ENCODE data around the gene NR2F2.

Gene NR2F2

DNA sequence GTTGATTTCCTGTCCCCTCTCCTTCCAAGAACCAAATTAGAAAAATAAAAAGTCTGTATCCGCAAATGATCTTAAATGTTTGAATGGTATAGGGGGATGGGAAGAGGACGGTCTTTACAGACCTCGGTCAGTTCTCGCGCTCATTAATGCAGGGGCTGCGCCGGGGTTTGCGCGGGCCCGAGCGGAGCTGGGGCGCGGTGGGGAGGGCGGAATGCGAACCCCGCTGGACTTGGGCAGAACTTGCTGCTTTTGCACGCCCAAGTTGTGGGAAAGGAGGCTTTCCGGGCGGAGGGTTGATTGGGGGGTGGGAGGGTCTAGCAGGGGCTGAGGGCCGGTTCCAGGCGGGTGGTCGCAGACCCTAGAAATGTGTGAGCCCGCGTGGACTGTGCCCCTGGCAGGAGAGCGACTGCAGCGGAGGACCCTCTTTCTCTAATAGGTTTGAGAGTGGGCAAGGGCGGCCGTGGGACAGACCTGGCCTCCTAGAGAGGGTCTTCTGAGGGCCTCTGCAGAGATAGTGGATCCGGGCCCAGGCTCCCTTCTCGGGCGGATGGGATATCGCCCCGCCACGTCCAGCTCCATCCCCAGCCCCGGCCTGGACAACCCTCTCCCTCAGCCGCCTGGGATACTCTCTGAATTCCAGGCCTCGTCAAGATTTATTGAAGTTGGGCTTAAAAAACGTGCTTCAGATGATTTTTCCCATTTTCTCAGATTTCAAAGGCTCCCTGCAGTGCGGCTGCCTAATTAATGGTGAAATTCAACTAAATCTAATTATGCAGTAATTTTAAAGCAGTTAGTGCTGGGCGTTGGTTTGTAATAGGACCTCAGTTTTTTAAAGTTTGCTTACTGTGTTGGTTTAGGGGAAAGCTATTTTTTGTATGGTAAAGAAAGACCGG is 11.3 kb downstream of the NR2F2 start:
- no peak for DNase-seq (ENCODE audit: extremely low read depth in 1 of 2, low read depth in 1 of 2)

DNA sequence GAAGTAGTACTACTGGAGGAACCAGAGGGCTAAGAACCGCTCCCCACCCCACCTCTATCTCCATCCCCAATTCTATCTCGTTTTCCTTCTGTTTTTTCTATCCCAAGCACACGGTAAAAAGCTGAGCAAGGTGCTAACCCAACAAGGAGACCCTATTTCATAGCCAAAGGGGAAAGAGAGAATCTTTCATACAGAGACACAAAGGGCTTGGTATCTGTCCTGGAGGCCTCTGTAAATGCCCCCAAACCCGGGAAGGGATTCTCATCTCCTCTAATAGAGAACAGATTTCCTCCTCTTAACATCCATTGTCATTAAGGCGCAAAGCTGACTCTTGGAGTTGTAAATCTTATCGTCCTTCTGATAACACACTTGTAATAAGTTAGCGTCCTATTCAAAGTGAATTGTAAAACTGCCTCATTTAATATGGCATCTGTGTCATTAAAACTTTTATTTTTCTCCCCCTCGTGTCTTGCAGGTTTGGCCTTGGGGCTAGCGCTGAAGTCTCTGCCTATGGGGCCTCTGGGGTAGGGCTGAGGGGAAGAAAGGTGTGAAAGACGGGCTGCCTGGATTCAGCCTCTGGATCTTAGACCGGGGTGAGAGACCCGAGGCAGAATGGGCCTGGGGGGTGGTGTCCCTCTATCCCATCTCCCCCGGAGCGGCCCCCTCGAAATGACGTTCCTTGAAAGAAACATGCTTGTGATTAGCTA is 12.1 kb downstream of the NR2F2 start:
- DNase-seq (ENCODE audit: extremely low read depth in 1 of 2, low read depth in 1 of 2), result no peak

DNA sequence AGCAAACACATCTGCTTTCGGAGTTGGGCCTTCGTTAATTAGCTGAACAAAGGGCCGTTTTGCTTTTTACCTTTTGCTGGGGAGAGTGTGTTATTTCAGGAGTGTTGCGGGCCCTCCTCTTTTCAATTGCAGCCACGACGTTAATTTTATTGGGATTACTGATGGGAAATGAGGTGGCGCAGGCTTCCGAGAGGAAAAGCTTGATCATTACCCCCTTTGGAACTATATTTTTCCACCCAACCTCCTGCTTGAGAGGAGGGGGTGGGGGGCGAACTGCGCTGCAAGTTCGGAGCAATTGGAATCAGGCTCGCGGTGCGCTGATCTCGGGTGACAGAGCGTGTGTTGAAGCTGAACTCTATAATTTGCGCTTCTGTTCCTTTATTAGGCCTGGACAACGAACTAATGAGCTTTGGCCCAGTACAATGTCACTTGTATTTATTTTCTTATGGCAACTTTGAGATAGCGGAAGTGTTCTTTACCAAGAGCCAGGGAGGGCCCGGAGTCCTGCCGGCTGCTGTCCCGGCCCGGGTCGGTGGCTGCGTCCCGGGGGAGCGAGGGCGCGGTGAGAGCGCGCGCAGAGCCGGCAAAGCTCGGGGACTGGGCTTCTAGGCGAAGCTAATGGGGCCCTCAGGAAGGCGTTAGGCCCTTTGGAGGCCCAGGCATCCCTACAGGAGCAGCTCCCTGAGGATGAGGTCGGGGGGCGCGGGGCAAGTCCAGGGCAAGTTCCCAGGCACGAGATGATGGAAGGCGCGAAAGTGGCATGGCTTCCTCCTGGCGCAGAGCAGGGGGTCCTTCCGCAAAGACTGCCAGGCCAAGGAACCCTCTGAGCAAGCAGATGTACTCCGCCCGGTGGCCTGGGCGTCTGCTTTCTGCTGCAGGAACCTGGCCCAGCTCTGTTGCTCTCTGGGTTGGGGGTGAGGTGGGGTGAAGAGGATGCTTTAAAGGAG is 12.9 kb downstream of the NR2F2 start:
- no peak for DNase-seq (ENCODE audit: extremely low read depth in 1 of 2, low read depth in 1 of 2)

DNA sequence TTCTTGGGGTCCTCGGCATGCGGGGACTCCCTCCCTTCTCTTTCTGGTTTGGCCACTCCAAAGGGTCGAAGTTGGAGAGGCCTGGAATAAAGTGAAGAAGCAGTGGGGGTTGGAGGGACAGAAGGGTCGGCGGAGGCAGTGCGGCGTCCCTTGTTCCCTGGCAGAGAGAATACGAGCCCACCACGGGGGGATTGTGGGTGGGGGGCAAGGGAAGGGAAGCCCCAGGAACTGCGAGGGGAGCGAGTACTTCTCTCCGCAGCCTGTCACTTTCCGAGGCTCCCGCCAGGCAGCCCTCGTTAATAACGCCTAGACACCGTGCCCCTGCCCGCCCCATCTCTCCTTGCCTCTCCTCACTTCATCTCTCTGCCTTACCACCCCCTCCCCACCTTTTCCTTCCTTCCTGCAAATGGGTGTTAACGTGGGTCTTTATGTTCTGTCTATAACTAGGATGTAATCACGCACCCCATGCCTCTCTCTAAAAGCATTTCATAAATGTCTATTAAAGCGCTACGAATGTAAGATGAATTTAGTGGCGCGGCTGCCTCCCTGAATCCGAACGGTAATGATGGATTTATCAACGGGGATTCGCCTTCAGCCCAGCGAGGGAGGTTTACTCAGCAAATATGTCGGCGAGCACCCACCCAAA is 13.7 kb downstream of the NR2F2 start:
- DNase-seq (ENCODE audit: extremely low read depth in 1 of 2, low read depth in 1 of 2), result no peak

DNA sequence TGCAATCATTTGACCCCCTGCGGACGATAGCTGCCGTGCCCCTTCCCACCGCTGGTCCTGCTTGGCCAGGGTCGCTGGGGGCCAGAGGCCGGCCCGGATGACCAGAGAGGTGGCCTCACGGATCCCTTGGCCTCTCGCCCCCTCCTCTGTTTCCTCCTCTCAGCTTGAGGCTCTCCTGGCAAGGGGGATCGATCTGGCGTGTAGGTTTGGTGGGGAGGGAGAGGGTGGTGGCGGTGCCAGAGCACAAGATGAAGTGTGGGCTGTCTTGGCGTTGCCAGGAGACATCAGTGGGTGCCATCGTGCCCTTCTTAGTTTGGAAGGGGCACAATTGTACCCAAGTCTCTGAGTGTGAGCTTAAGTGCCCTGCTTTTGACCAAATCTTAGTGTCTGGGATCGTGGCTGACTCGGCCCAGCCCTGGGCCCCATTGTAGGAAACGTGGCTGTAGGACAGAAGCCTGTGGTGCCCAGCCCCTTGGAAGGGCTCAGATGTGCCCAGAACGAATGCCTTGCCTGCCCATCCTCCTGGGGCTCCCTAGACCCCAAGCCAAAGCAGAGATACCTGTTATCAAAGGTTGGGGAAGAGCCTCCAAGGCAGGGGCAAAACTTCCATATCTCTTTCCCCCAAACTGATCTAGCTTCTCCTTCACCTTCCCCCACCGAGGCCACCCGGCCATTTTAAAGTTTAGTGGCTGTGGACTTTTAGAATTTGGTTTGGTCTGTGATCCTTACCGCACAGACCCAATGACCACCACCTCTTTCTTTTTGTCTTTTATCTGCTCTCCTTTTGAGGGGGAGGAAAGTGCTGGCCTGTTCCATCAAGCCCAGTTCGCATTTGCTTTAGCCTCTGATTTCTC is 14.4 kb downstream of the NR2F2 start:
- no peak for DNase-seq (ENCODE audit: extremely low read depth in 1 of 2, low read depth in 1 of 2)

DNA sequence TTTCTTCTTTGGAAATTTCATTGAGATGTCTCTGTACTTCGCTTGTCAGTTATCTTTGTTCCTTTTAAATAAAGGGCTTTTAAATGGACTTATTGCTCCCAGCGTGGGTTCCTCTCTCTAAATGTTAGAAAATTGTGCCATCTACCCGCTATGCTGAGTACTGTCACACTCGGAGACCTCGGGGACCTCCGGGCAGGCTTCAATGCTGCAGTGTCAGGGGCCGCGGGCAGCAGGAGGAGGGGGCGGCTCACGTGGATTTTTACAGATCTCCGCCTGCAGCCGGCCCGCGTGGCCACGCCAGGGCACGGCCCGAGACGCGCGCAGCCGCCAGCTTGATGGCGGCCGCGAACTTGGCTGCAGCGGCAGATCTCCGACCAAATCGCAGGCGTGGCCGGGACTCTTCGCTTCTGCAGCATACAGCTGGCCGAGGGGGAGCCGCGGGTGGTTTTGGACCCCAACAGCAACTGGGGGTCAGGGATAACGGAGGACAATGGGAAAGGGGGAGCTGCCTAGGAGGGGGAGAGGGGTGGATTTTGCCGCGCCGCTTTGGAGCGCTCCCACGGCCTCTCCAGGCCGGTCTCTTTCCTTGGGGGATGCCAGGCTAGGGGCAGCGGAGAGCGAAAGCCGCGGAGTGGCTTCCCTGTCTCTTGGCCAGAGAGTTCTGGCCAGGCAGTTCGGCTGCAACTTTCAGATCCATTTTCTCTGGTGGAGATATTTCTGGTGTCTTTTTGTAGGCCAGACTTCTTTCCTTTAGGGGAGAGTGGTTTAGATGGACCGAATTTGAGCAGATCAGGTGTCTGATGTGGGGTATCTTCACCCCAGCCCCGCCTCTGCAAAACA is 15.3 kb downstream of the NR2F2 start:
- no peak for DNase-seq (ENCODE audit: extremely low read depth in 1 of 2, low read depth in 1 of 2)

DNA sequence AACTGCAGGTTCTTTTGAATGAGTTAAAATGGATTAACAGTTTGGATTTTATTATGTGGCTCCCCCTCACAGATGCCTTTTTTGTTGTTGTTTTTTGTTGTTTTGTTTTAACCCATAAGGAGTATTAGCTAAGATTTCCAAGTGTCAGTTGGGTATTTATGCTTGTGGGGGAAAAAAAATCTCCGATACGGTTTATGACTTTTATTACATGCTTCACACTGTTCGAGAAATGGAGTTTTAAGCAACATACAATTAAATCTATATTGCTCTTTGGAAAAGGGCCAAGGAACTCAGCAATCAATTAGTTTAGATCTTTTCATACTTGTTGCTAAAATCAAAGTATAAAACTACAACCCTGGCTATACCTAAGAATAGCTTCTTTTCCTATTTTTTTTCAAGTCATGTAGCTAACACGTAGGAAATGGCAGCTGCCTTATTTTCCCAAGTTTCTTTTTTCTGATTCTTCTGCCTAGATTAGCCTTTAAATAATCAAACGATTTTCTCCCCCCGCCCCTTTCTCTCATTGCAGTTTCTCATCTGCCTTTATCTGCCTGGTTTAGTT is 16.0 kb downstream of the NR2F2 start:
- DNase-seq (ENCODE audit: extremely low read depth in 1 of 2, low read depth in 1 of 2), result no peak

DNA sequence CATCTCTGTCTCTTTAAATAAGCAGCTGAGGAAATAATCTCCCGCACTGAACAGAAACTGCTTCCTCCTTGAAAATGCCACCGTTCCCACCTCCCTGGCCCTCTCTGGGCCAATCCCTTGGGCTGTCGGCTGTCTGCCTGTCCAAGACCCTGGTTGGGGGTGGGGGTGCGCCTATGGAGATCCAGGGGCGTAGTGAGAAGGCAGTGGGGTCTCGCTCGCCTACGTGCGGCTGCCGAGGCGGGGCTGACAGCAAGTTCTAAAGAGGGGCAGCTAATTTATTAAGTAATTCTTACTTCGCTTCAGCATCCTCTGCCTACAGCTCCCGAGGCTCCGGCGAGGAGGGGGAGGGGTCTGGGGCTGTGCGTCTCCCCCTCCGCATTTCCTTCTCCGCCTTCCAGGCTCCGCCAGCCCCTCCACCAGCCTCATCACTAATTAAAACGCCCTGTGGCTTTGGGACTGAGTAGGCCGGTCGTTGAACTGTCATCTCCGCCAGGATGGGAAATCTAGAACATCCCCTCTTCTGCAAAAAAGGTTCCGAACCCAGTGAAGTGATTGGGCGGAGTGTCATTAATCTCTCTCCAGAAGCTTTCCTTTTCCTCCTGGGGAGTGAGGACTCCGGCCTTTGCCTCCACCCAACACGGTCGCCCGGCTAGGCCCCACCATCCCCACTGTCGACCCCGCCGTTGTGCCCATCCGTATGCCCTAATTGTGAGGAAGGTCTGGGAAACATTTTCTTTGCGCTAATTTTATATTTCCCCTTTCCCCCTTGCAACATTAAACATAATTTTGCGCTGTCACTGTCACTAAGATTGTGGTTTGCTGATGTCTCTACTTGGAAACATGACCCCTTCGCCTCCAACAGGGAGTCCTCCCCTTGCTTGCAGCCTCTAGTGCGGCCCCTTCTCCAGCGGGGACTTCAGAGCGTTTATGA is 16.9 kb downstream of the NR2F2 start:
- no peak for DNase-seq (ENCODE audit: extremely low read depth in 1 of 2, low read depth in 1 of 2)

DNA sequence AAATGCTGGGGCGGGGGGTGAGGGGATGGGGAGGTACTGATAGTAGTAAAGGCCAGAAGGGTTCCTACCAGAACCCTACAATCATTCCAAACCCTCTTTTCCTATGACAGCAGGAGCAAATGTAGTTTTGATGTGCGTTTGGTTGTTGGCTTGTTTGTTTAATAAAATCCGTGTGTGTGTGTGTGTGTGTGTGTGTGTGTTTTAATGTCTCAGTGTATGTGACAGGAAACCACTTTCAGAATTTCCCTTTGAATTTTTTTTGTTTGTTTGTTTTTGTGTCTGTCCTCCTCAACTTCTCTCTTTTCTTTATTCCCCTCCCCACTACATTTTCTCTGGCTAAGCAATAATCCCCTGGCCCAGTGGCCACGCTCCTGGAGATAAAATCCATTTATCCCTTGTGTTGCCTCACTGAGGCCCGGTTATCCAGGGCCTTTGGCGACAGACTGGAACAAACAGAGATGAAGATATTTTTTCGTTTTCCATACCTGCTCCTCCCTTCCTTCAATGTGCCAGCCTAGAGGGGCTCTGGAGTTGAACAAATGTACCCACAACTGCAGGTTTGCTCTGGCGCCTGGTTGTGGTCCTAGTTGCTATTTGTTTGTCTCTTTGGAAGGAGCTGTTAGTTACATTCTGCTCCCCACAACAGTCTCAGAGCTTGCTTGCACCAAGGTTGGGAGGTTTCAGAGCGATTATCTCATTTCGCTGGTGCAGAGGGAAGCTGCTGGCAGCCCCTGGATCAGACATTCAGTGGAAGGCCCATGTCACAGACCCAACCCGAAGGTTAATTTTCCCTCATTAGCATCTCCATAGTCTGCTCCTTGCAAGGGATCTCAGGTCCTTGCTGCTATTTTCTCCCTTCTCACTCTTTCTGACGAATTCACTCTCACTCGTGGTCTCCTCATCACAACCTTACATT is 17.9 kb downstream of the NR2F2 start:
- DNase-seq (ENCODE audit: extremely low read depth in 1 of 2, low read depth in 1 of 2), result no peak

DNA sequence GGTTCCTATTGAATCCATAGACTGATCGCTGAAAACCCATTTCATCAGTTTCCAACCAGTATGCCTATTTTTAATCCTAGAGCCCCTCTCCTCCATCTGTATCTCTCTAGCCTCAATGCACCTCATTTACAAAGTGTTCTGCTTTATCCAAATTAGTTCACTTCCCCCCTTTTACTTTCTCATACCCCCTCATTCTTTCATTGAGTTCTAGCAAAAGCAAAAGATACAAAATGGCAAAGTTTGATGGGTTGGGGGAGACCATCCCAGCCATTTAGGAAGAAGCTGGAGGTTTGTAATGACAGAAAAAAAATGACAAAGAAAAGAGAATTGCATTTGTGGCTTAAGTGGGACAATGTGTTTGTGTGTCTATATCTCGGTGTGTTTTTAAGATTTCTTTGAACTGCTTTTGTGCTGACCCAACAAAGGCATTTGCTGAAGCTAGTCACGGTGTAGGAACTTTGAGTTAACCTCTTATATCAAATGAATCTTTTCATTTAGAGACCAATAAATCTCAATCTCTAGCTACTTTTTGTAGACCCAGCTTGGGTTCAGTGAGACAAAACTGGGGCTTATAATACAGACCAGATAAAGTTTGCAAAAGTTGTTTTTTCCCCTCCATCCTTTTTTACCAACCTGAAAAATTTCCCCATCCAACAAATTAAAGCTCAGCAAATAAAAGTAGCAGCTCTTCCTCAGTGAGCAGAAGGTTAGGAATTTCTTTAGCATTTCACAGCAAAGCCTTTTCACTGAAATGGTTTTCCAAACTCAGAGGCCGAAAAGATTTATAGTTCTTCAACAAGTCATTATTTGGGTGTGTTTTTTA is 18.7 kb downstream of the NR2F2 start:
- DNase-seq (ENCODE audit: extremely low read depth in 1 of 2, low read depth in 1 of 2), result no peak

DNA sequence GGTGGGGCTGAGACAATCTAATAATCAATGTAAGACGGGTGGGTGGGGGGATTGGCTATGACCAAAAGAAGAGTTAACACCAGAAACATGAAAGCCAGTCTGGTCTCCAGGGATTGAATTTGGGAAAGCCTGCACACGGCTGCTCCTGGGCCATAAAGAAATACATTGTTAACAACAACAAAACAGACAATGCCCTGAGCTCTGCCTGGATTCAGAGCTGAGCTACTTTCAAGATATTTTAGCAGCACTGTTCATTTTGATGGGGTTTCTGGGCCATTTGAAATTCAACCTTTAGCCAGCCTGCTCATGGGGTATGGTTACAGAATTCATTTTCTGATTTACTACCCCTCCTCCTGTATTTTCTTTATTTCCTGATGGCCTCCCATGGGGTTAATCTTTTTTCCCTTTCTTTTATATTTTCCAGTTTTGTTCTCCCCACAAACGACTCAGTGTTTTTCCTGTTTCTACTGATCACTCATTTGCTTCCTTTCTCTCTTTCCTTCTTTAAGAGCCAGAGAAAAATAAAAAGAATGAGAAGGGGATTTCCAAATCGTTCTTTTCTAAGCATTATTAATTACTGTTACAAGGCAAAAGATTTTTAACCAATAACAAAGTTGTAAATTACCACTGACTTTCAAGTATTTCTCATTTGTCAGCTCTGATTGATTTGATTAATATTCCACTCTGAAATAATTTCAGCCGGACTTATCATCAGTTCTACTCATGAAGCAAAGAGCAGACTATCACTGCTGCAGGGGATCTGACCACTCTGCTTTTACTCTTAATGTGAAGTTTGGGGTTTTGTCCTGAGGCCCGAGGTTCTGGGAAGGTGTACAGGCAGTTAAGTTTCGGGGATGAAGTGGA is 19.6 kb downstream of the NR2F2 start:
- DNase-seq (ENCODE audit: extremely low read depth in 1 of 2, low read depth in 1 of 2), result no peak

DNA sequence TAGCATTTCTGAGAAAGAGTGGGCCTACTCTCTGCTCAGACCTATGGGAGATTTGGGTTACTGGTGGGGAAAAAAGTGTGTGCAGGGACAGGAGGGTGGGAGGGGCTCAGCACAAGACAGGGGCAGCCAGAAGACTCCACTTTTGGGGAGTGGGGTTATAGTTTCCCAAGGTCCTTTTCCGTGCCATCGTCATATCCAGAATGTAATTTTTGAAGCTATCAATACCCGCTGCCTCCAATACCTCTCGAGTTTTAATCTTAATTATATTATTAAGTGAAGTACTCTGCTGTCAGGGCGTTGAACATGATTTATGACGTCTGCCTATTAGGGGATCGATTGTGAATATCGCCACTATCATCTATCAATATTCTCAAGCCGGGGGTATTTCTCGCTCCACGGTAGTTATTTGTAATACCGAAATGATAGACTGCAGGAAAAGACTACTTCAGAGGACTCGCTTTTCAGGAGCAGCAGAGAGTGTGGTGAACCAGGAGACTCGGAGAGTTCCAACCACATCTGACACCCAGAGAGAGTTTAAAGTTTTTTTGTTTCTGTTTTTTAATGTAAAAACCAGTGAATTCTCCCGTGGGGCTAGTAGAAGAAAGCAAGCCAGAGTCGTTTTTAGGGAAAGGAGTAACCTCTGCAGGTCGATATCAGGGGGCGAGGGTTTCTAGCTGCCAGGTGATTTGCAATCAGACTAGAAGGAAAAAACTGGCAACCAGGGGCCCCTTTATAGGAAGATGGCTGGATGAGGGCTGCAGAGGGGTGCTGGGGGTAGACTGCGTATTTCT is 20.6 kb downstream of the NR2F2 start:
- no peak for DNase-seq (ENCODE audit: extremely low read depth in 1 of 2, low read depth in 1 of 2)

DNA sequence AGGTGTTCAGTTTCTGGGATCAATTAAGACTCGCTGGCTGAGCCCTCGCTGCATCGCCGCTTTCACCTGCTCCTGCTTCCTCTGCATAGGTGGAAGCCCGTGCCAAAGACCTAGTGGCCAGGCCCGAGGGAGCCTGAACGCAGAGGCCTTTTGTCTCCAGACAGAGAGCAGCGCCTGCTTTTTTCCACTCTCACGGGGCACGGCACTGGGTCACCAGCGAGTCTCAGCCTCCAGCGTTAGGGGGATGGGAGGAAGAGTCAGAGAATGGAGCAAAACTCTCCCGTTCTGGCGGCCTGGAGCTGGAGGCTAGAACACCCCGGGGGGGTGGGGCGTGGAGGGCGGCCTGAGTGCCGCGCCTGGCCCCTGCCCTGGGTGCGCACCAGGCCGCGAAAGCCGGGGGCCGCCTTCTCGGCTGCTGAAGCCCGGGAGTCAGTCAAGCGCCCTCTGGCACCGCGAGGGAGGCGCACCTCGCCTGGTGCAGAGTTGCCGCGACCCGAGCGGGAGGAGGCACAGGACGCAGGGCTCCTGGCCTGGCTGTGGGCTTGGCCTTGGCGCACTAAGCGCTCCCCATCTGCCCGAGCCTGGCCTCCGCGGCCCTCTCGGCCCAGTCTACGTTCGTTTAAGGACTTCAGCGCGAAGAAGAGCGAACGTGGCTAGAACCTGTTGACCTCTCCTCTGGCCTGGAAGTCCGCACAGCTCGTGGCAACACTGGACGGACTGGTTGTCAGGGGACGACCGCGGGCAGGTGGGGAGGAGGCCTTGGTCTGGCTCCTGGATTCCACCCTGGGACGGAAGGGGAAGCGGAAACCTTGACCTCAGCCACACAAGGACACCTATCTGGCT is 21.5 kb downstream of the NR2F2 start:
- DNase-seq (ENCODE audit: extremely low read depth in 1 of 2, low read depth in 1 of 2), result no peak
